ENCODE measurements around the gene CDH23.
A peak's percentile ranks its signal among the peaks of the same experiment; 100 is the strongest.

The CDH23 gene

DNA sequence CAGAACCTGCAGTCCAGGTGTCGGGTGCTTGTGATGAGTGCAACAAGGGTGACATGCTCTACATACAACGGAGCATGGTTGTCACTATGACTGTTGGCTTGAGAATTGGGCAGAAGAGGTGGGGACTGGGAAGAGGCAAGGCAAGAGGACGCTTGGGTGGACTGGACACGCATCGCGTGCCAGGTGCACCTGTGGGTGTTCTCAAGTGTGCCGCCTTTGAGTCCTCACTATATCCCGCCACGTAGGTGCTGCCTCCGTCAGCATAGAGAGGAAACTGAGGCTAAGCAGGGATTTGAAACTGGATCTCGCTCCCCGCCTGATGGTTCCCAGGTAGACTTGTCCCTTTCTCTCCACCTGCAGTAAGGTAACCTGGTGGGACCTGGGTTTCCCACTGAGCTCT lies 27.2 kb downstream of the CDH23 start:
- no peak for DNase-seq

DNA sequence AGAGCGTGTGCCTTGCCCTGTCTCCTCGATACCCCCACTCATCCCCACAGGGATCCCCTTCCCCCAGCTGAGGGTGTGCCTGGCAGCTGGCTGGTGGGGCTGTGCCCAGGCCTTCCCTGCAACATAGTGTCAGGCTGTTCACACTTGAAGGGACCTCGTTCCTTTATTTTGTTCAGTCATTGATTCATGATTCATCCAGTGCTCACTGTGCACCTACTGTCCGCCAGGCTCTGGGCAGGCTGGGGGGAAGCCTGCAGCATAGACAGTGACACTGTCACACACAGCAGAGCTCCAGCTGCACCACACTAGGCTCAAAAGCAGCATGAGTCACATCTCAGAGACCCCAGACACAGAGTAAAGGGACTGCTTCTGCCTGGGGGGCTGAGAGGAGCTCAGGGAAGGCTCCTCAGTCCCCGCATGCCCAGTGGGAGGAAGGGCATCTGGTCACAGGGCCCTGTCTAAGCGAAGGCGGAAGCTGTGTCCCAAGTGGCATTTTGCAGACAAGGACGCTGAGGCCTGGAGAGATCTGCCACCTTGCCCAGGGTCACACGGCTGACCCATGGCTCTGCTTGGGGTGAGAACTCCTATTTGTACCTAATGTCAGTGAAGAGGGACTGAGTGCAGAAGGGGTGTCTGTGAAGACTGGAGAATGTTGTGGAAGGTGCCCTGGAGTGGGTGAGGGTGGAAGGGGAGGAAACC lies 27.9 kb downstream of the CDH23 start:
- no peak for DNase-seq

DNA sequence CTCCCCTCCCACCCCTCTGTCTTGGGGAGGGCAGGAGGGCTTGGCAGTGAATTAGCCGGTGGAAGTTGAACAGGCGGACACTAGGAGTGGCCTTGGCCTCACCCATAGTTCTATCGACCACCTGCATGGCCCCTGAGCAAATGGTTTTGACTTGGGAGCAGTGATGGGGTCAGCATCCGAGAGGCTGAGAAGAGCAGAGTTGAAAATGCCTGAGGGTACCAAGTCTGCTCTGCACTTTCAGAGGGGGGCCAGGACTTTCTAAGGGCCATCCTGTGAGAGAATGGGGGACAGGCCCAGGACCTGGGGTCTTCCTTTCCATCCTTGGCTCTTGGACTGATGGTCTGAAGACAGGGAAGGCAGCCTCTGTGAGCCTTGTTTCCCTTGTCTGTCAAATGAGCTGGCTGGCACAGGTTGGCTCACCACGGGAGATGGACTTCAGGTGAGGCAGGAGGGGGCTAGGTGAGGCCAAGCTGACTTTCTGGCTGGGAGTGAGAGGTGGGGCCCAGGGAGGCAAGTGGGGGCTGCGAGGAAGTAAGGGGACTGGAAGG lies 29.4 kb downstream of the CDH23 start:
- DNase-seq: peak; percentile 25

- no peak for DNase-seq
These were observed 30.5 kb downstream of the CDH23 start for GRCh38 chr10:71427246-71427645.

- DNase-seq: peak; percentile 4
These were observed 32.6 kb downstream of the CDH23 start for GRCh38 chr10:71429304-71429703.

DNA sequence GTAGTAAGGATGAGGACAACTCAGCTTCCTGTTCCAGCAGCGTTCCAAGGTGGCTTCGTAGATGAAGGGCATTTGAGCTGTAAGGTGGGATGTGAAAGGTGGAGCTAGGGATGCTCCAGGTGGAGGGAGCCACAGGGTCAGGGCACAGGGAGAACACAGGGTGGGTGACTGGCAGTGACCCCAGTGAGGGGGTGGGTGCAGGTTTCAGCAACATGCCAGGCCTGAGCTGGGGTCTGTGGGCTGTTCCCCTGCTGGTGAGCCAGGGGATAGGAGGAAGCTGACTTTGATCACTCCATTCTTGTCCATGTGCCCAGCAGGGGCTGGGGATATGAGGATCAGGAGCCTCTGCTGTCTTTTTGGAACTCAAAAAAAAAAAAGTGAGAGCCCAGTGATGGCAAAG lies 33.2 kb downstream of the CDH23 start:
- peak; percentile 32 for DNase-seq

DNA sequence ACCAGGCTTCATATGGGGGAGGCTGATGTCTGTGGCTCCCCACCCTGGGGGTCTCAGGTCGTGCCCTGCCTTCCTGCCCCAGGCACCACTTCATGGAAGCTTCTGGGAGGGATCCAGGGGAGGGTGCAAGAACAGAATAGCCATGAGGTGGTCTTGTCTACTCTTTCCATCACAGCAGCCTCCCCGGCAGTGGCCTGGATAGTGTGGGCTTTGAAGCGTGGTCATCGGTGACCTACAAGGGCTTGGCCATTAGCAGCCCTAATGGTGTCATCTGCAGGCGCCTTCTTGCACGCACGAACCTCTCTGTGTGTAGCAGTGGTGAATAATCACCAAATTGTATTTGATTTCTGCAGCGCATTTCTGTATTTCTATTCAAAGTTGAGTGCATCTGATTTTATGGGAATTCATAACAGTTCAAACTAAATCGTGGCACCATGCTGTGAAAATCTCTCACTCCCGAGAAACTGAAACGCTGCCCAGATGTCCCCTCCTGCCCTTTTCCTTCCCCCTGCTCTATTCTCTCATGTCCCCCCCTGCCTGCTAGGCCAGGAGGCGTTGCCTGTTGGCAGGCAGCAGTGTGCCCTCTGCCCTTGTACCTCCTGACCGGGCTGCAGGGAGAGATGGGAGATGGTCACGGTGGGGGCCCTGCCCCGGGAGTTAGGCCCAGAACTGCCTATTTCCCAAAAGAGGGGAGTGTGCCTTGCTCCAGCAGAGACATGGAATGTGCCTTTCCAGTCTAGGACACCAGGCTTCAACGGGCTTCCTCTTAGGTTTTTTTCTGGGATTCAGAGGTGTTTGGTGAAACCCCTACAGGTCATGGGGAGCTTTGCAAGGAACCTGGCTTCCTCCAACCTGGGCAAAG lies 34.8 kb downstream of the CDH23 start:
- peak; percentile 45 for DNase-seq

DNA sequence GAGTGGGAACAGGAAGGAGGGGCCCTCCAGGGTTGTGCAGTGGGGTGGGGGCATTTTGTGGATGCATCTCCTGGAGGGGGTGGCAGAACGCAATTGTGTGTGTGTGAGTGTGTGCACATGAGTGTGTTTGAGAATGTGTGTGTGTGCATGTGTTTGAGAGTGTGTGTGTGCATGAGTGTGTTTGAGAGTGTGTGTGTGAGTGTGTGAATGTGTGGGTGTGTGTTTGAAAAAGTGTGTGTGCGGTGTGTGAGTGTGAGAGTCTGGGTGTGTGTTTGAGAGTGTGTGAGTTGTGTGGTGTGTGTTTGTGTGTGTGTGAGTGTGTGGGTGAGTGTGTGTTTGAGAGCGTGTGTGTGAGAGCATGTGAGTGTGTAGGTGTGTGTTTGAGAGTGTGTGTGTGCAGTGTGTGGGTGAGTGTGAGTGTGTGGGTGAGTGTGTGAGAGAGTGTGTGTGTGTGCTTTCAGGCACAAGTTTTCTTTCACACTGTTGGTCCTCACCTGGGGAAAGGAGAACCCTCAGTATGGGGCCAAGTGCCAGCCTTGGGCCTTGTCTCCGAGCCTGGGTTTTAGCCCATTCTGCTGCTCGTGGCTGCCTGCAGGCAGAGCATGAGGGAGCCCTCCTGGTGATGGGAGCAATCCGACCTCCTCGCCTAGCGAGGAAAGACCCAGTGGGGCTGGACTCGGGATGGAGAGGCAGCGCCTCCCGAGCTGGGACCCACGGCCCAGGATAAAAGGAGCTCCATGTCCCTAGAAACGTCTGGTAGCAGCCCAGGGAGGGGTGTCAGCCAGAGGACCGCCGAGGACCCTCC lies 35.6 kb downstream of the CDH23 start:
- DNase-seq: peak; percentile 38

GRCh38 chr10:71432956-71433767 lies 36.4 kb downstream of the CDH23 start:
- DNase-seq: peak; percentile 59

- DNase-seq: peak; percentile 10
These were observed 37.3 kb downstream of the CDH23 start for GRCh38 chr10:71433768-71434744.

DNA sequence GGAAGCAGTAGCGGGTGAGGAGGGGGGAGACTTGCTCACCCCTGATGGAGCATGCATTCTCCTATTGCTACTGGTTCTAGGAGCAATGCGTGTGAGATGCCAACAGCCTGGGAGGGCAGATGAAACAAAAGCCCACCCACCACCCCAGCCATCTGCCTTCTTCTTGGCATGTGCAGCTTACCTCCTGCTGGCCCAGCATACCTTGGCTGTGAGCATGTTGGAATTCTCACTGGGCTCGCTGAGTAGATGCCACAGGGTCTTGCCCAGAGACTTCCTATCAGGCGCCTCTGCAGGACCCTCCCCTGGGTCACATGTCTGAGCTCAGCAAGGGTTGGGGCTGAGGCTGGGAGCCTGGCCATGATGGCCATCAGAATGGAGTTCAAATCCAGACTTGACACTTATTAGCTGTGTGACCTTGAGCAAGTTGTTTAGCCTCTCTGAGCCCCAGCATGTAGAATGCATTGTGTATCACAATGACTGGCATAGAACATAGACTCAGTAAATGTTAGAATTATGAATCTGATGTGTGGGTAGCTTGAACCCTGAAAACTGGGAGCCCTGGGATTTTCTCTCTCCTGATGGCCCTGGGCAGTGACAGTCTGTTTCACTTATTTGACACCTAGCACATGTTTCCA lies 38.2 kb downstream of the CDH23 start:
- DNase-seq: peak; percentile 17

DNA sequence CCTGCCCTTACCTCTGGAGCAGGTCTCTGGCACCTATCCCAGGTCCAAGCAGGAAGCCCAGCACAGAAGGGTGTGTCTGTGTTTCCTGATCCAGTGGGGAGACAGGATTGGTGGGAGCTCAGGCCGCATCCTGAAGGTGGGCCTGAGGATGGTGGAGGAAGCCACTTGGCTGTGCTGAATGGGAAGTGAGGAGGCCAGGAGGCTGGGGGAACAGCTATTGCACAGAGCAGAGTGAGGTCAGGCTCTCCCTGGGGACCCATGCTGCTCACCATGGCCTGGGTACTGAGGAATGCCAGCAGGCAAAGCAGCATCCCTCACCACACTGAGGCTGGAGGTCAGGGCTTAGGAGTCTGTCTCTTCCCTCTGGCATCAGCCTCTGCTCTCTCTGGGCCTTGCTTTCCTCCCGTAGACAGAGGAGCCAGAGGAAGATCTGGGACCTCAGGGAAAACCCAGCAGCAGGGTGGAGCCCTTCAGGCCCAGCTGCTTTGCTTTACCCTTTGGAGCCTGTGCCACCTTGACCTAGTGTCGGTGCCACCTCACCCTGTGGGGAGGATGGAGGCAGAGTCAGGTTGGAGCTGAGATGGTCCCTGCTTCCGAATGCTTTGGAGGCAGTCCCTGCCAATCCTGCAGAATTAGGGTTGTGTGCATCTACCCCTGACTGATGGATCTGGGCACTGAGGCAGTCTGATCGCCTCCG lies 39.0 kb downstream of the CDH23 start:
- DNase-seq: peak; percentile 42

GRCh38 chr10:71436268-71437125 lies 39.8 kb downstream of the CDH23 start:
- DNase-seq: peak; percentile 45

DNA sequence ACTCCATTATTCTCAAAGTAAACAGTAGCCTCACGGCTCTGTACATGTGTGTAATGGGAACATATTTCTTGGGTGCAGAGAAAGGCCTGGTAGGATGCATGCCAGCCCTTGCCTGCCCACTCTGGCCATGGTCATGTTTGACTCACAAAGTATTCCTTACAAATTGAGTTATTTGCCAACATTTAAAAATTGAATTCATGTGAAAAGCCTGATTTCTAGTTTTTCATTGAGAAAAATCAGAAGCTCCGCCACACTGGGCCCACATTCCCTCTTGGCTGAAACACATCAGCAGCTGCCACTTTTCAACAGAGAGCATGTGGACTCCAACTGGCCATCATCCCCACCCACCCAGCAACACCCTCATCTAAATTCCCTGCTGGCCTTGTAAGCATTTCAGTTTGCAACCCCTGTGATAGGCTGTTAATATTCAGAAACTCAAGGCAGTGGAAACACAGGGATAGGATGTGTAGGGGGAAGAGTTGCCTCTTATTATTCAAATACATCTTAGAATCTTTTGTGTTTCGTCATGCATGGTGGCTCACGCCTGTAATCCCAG lies 40.9 kb downstream of the CDH23 start:
- peak; percentile 41 for DNase-seq

DNA sequence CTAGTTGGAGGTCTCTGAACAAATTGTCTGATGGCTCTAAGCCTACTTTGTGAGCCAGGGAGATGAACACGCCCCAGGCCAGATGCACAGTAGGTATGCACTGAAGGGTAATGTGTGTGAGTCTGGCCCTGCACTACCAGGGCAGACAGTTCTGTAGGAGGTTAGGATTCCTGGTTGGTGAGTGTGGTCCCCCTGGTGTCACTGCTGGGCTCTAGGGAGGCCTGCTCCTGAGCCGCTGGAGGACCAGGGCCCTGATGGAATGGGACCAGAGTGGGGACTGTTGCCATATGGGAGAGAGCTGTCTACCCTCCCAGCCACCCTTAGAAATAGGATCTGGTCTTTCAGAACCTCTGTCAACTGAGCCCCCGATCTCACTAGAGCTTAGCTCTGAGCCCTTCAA lies 42.0 kb downstream of the CDH23 start:
- no peak for DNase-seq

DNA sequence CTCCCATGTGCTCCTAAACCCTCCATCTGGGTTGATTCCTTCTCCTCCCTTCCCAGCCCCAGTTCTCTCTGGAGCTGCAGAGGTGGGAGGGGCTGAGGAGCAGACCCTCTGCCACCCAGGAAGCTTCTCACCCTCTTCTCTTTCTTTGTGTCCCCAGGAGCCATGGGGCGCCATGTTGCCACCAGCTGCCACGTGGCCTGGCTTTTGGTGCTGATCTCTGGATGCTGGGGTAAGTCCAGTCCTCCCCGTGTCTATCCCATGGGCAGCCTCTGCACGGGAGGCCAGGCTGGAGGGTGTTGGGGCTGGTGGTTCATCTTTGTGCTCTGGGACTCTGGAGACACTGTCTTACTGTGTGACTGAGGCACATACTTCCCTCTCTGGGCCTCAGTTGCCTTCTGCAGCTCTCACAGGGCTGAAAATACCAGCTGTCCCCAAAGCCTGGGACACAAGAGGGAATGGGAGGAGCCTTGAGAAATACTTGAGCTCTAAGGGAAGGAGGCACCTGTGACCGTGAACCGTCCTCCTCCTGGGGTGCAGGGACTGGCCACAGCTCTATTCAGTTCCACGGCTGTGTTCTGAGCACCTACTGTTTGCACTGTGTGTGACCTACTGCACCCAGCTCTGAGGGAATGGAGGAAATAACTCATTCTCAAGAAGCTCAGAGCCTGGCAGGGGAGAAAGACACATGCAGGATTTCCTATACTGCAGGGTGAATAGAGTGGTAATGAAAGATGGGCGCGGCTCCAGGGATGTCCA lies 43.1 kb downstream of the CDH23 start:
- no peak for DNase-seq

DNA sequence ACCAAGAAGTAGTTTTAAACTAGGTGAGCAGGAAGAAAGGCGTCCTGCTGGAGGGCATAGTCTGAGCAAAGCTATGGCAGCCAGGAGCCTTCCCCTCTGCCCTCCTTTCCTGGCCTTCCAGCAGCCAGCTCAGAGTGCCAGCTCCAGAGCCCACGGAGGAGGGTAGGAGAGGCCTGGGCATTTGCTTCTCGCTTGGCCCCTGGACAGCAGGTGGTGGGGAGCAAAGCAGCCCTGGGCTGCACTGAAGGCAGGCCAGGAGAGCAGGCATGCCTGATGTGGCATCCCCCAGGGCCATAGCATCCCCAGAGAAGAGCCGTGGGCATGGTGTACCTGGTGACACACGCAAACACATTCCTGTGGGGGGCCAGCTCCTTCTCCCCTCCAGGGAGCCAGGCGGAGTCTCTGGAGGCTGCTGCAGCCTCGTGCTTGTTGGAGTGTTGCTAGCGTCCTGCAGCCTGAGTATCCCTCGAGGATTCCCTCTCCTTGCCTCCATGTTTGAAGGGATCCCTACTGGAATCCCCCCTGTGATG lies 43.9 kb downstream of the CDH23 start:
- no peak for DNase-seq
